Astrocyte of the spinal cord (primary cell): ENCODE data around the gene CRNKL1.

Experiments
- DNase-seq: peaks from one replicate; pipeline ENCODE4 v3.0.0; 2011; ENCODE audit warnings: low read depth, low spot score
- H3K4me3 ChIP-seq: 2 replicates; pipeline ENCODE4 v1.5.1; 2011; ENCODE audit warnings: low read depth, mild to moderate bottlenecking, low read length, moderate library complexity
- in situ Hi-C: cut with HindIII; loops from 2 replicates; pipeline ENCODE4 v1.10.0; 2017; ENCODE audit warnings: low sequenced_read_pairs
- TF ChIP-seq, protein P1 (sequence below): IDR thresholded peaks from 2 replicates; pipeline ENCODE4 v1.5.1; 2012; ENCODE audit warnings: low read depth, mild to moderate bottlenecking, low read length, inconsistent platforms

The CRNKL1 gene

DNA sequence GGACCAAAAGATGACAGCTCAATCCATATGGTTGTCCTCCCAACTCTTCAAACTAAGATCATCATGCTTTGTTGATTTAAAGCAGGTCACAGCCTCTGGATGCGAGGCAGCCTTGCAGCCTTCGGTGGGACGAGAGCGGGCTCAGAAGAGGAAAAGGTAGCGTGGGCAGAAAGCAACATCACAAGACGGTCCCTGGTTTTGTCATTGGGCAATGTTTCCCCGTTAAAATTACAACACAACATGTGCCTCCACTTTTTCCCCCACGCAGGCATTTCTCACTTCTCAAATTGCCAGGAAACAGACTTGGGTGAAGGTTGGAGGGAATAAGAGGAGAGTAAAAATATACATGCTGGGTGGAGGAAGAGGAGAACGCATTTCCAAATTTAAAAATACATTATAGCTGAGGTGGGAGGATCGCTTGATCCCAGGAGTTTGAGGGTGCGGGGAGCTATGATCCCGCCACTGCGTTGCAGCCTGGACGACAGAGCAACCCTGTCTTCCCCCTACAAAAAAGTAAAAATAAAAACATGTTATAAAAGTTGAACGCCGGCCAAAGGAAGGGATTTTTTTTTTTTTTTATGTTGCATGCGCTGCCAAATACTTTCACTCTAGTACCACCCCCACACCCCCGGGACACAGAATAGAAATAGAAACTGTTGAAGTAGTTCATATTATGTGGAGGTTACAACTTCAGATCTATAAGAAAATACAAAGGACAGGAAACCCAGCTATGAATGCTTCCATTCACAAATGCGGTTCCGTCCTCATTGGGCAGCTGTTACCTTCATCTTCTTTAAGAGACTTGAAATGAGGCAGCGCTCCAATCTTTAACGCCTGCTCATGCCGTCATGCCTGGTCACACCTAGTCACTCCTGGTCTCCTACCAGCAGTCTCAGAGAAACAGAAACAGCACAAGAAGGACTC, 49.0 kb downstream of the CRNKL1 start:
- in situ Hi-C loops, result no loop called here
- no peak overlapping the region for H3K4me3 ChIP-seq
- no peak for DNase-seq
- TF ChIP-seq, protein P1, sequence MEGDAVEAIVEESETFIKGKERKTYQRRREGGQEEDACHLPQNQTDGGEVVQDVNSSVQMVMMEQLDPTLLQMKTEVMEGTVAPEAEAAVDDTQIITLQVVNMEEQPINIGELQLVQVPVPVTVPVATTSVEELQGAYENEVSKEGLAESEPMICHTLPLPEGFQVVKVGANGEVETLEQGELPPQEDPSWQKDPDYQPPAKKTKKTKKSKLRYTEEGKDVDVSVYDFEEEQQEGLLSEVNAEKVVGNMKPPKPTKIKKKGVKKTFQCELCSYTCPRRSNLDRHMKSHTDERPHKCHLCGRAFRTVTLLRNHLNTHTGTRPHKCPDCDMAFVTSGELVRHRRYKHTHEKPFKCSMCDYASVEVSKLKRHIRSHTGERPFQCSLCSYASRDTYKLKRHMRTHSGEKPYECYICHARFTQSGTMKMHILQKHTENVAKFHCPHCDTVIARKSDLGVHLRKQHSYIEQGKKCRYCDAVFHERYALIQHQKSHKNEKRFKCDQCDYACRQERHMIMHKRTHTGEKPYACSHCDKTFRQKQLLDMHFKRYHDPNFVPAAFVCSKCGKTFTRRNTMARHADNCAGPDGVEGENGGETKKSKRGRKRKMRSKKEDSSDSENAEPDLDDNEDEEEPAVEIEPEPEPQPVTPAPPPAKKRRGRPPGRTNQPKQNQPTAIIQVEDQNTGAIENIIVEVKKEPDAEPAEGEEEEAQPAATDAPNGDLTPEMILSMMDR, result no peak

DNA sequence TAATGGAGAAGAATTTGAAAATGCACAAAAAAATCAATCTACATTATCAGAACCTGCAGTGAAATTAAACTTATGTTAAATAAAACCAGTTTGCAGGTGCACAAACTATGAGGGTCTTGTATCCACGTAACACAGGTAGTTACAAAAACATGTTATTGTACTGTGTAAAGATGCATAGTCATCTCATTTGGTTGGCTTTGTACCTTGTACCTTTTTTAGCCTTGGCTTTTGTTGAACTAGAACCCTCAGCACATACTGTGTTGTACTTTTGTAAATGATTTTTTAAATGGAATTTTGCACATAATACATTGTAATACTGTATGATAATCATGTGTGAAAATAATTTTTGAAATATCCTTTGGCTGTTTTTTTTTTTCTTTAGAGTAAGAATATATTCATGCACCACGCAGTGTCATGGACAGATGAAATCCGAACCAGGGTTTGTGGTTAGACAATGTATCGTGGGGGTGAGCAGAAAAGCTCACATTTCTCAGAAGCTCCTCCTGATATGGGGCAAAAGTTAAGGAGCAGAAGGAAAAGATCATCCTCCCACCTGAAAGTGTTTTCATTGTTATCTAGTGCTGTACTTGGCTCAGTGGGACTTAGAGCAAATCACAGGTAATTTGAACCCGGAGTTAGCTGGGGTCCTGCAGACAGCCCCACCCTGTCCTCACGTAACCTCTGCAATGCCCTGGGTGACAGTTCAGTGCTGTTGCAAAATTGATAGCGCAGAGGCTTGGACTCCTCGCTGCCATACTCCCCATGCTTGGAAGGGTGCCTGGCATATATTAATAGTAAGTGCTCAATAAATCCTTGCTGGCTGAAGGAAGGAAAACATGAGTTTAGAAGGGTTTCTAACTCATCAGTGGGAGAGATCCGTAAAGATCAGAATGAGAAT, 49.9 kb downstream of the CRNKL1 start:
- DNase-seq, result no peak
- in situ Hi-C loops, result no loop called here
- H3K4me3 ChIP-seq, result no peak overlapping the region
- TF ChIP-seq, protein P1, result no peak

DNA sequence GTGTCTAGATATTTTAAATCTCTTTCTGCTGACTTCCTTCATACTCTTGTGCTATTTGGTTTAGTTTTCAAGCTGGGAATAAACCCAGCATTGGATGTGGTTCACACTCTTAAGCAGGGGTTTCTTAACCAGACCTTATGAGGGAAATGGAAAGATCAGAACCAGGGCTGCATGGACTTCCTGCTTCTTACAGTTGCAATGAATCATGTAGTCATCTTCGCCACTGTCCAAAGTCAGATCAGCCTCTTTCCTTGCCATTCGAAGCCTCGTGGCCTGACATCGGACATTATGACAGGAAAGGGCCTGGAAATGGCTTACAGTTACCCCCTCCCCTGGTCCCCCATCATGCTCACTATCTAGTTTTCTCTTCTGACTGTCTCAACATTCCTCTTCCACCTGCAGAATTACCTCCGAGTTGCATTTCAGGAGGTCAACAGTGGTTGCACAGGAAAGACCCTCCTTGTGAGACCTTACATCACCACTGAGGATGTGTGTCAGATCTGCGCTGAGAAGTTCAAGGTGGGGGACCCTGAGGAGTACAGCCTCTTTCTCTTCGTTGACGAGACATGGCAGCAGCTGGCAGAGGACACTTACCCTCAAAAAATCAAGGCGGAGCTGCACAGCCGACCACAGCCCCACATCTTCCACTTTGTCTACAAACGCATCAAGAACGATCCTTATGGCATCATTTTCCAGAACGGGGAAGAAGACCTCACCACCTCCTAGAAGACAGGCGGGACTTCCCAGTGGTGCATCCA, 51.9 kb downstream of the CRNKL1 start:
- in situ Hi-C loops, result no loop called here
- TF ChIP-seq, protein P1, result no peak
- no peak for DNase-seq
- H3K4me3 ChIP-seq, result no peak overlapping the region

DNA sequence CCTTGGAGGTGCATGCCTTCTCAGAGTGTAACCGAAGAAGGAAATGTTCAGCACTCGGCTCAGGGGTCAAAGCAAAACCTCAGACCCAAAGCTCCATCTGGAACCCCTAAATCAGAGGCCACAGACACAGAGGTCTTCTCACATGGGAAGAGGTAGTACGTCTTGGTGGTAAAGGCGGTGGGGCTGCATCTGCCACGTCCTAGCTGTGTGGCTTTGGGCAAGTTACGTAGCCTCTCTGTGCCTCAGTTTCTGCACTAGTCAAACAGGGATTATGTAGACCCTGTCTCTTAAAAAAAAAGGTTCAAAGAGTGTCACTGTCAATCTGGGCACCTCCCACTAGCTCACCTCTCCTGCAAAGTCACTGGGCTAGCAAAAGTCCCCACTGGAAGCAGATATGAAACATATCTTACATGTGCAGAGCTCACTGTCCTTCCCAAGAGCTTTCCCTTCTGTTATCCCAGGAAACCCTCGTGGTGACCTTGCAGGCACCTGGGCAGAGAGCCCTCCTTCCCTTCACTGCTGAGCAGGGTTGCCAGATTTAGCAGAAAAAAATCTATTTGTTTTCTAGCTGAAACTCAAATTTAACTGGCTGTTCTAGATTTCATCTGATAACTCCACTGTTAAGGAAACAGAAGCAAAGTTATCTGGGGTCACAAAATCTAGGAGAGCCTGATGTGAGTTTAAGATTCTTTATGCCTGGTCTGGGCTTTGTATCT, 53.1 kb downstream of the CRNKL1 start:
- in situ Hi-C loops, result loop anchor here (25.0 kb wide), 2 partner anchors 112 to 187 kb away; no protein-coding TSS in a partner anchor

DNA sequence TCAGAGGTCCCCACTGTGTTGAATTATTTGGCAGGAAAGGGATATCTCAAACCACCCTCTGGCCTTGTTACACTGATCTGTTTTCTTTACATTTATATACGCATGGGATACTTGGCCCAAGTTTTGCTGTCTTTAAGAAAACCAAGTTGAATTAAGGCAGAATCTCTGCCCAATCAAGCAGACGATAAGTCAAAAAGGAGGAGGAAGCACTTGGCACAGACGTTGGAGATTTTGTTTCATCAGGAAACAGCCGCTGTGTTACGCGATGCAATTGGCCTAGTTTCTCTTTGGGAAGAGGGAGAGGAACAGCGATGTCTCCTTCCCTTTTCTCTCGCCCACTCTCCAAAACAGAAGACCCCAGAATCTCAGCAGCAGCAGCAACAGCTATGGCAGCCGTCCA, 55.3 kb downstream of the CRNKL1 start:
- in situ Hi-C loops, result loop anchor here (25.0 kb wide), 2 partner anchors 110 to 185 kb away; no protein-coding TSS in a partner anchor
- no peak overlapping the region for H3K4me3 ChIP-seq
- TF ChIP-seq, protein P1, result no peak
- no peak for DNase-seq

More for the DNA sequence above, 53.1 kb downstream of the CRNKL1 start:
- DNase-seq, result no peak
- TF ChIP-seq, protein P1, result no peak
- H3K4me3 ChIP-seq, result no peak overlapping the region
